ENCODE data around the gene LRRC37B.
"Not testable (repeated sequence)": the region's sequence is repeated elsewhere in the genome, so short reads cannot be mapped to it uniquely, and the experiment has no call there.

Gene LRRC37B

DNA sequence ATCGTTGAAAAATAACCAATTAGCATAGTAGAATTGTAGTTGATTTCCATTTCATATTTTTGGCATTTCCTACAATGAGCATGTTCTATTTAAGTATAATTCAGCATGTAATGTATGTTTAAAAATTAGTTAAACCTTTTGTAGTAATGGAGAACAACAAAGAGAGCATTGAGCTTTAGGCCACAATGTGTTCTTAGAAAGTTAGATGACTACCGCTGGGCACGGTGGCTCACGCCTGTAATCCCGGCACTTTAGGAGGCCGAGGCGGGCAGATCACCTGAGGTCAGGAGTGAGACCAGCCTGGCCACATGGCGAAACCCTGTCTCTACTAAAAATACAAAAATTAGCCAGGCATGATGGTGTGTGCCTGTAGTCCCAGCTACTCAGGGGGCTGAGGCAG is 93.1 kb downstream of the LRRC37B start:
- DNase-seq: not testable (repeated sequence)

DNA sequence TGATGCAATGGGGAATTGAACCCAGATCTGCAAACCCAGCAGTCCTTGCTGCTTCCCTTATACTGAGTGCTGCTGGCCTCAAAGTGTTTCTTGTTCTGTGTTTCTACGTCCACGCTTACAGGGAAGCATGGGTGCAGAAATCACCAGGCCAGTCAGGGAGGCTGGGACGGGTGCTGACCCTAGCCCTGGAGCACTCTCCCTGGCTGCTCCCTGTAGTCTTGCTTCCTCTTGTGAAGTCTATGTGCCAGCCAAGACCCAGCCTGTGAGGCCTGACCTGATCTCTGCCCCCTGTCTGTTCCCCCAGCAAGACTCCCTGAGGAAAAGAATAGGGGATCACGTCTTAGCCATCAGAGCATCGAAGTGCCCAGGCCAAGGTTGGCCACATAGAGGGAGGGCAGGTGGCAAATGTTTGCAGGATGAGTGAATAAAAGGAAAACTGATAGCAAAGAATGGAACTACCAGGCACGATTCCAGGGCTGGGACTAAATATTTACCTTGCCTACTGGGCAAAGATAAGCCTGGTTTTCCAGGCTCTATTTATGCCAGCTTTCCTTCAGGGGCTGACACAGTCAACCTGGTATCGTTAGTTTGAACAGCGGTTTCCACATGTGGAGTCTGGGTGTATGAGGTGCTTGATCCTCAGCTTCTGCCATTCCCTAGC is 93.9 kb downstream of the LRRC37B start:
- no peak for DNase-seq

GRCh38 chr17:32102172-32102571 is 95.0 kb downstream of the LRRC37B start:
- DNase-seq: no peak

- no peak for DNase-seq
These were observed 95.5 kb downstream of the LRRC37B start for GRCh38 chr17:32102646-32103186.

All from stimulated activated CD4-positive, alpha-beta T cell treated with anti-CD3 and anti-CD28 coated beads, Interleukin-2, amount 100 ng/mL, for 24 hours (primary cell).